Psoas muscle (tissue), 7 donors: Measurements from ENCODE around the gene DPRX. TPM values are rescaled to one million over a fixed set of nuclear protein-coding genes. Genes with fewer than 3 reads are reported as not detected.

Experiments used
- polyA plus RNA-seq, 3 donors: library from polyadenylated mRNA; stranded (reverse); fragments of 200-250 nt; gene quantifications; one replicate each; pipeline ENCODE4 v1.2.3, GENCODE V29; 2013
- total RNA-seq, 4 donors: library from RNA; stranded (reverse); fragmentation: NEBNext Ultra II Directional in 2 of 4; extraction: Animal tissue kit (Norgen Biotek cat#: 25700) in 2 of 4; gene quantifications; one replicate each; pipeline versions ENCODE4 v1.2.1 to v1.2.4, GENCODE V29; 2021 to 2023
- donor health status: healthy with polysubstance abuse.
- donor health status: DM: no; HTN: no; CAD: no; lungs with moderate emphysema.
- donor health status: Bipolar disorder and iron deficiency.
- donor health status: healthy.
- donor health status: DM: no; HTN: no; CAD: no.
- donor health status: DM: no; HTN: no; CAD: no.
- donor health status: DM: yes; HTN: yes; CAD: no.

The DPRX gene
- total and polyA plus RNA-seq, 7 donors = 0.36 TPM; not detected in 6

Other genes starting within 250 kb of the DPRX start
- 1 to 10 TPM; 1.8 to 2.9 (median 2.6) TPM for gene ZNF765, start 236.8 kb upstream of the DPRX start, total RNA-seq
- 1 to 10 TPM; 1.5 to 8.3 (median 2.3) TPM for gene ZNF765, start 236.8 kb upstream of the DPRX start, polyA plus RNA-seq
- gene ZNF761, start 200.0 kb upstream of the DPRX start, total RNA-seq = 1 to 10 TPM; 1.5 to 4.4 (median 3.6) TPM
- 1 to 10 TPM; 1.5 to 6.4 (median 3.2) TPM for gene ZNF761, start 200.0 kb upstream of the DPRX start, polyA plus RNA-seq
- 1 to 10 TPM in 2 of 4 donors, under 1 TPM in 2; 0.42 to 1.7 (median 0.95) TPM for gene ZNF813, start 164.3 kb upstream of the DPRX start, total RNA-seq
- 1 to 10 TPM in 1 of 3 donors, under 1 TPM in 2; 0.31 to 1.1 (median 0.99) TPM for gene ZNF813, start 164.3 kb upstream of the DPRX start, polyA plus RNA-seq
- gene ZNF331, start 93.9 kb upstream of the DPRX start, total RNA-seq = 10 to 100 TPM in 1 of 4 donors, 1 to 10 TPM in 3; 4.8 to 10.3 (median 8.8) TPM
- gene ZNF331, start 93.9 kb upstream of the DPRX start, polyA plus RNA-seq = 10 to 100 TPM in 1 of 3 donors, 1 to 10 TPM in 2; 3.8 to 29.0 (median 8.7) TPM
- gene NLRP12, start 192.3 kb downstream of the DPRX start, total RNA-seq = under 1 TPM; 0.16 to 0.44 (median 0.21) TPM
- under 1 TPM; 0.04 to 0.17 (median 0.05) TPM for gene NLRP12, start 192.3 kb downstream of the DPRX start, polyA plus RNA-seq
- gene MYADM, start 235.9 kb downstream of the DPRX start, total RNA-seq = 10 to 100 TPM; 17.0 to 23.3 (median 20.3) TPM
- gene MYADM, start 235.9 kb downstream of the DPRX start, polyA plus RNA-seq = 10 to 100 TPM in 1 of 3 donors, 1 to 10 TPM in 2; 5.5 to 17.2 (median 7.7) TPM